Endothelial cell of umbilical vein (primary cell): Measurements from ENCODE around the gene SERINC1. TPM values are rescaled to one million over a fixed set of nuclear protein-coding genes. Genes with fewer than 3 reads are reported as not detected.

Experiments
- BruUV-seq: library from RNA; stranded (reverse); fragments of 400-500 nt; replicated peaks from 2 replicates; lab custom pipeline; 2021; lab: Mats Ljungman, UMichigan
- CTCF ChIA-PET: fragments of 300-600, 350-600 bp; sonication (Branson Sonifier 250); formaldehyde crosslinking; loops from one replicate; lab custom pipeline; 2021; ENCODE audit warnings: antibody characterized with exemption, inconsistent platforms; lab: Charles Lee
- POLR2A ChIA-PET: fragments of 300-600, 350-600 bp; sonication (Branson Sonifier 250); formaldehyde crosslinking; loops from one replicate; lab custom pipeline; 2021; ENCODE audit warnings: antibody characterized with exemption, inconsistent platforms; lab: Charles Lee
- DNase-seq: peaks from one replicate; pipeline ENCODE4 v3.0.0-alpha.2; 2011; ENCODE audit warnings: low read depth, low spot score
- FAIRE-seq: peaks from 2 replicates; lab custom pipeline; 2011; peaks lifted over from hg19 to GRCh38; lab: Jason Lieb, UNC
- H2AFZ ChIP-seq: 2 replicates; pipeline ENCODE4 v1.6.0; 2012; ENCODE audit warnings: low read depth, low read length, control low read depth, inconsistent platforms
- H3K27ac ChIP-seq: 2 replicates; pipeline ENCODE4 v1.5.1; 2011; ENCODE audit warnings: low read depth, mild to moderate bottlenecking, control low read depth, low read length, moderate library complexity; ENCODE audit not compliant: insufficient read depth
- H3K27me3 ChIP-seq, 2 experiments: 2 replicates each; pipeline versions ENCODE4 v1.6.0 to v1.6.1; 2011; ENCODE audit warnings: low read length in 2 of 2, mixed read lengths in 1 of 2; ENCODE audit not compliant: control insufficient read depth in 2 of 2, insufficient read depth in 2 of 2
- H3K36me3 ChIP-seq, 2 experiments: 2 replicates in 1 of 2; 3 replicates in 1 of 2; pipeline ENCODE4 v1.5.1; 2011; ENCODE audit warnings: low read length in 2 of 2, mild to moderate bottlenecking in 1 of 2, moderate library complexity in 1 of 2; ENCODE audit not compliant: control insufficient read depth in 2 of 2, insufficient read depth in 2 of 2; ENCODE audit errors: extremely low read depth in 1 of 2
- H3K4me1 ChIP-seq: 3 replicates; pipeline ENCODE4 v1.5.1; 2011; ENCODE audit warnings: mild to moderate bottlenecking, low read length; ENCODE audit not compliant: control insufficient read depth, insufficient read depth; ENCODE audit errors: extremely low read depth
- H3K4me2 ChIP-seq: 2 replicates; pipeline ENCODE4 v1.6.1; 2011; ENCODE audit warnings: low read length, control low read depth, mixed read lengths; ENCODE audit not compliant: insufficient read depth
- H3K4me3 ChIP-seq, 3 experiments: fragments of 200-600 bp in 1 of 3; sonication (generic), shearing (Covaris generic) in 1 of 3; replicated peaks in 1 of 3; 2 replicates each; pipeline ENCODE4 v1.5.1; 2011 to 2016; ENCODE audit warnings: control low read depth in 3 of 3, low read length in 3 of 3, mild to moderate bottlenecking in 2 of 3, inconsistent platforms in 1 of 3, low read depth in 1 of 3, moderate library complexity in 1 of 3; ENCODE audit not compliant: insufficient read depth in 1 of 3
- H3K79me2 ChIP-seq: 2 replicates; pipeline ENCODE4 v1.6.0; 2012; ENCODE audit warnings: low read length, inconsistent platforms; ENCODE audit not compliant: control insufficient read depth, insufficient read depth
- H3K9ac ChIP-seq: replicated peaks from 2 replicates; pipeline ENCODE3; 2011; ENCODE audit warnings: low read length, control low read depth; ENCODE audit not compliant: insufficient read depth; ENCODE audit errors: extremely low read depth
- H3K9me1 ChIP-seq: replicated peaks from 3 replicates; pipeline ENCODE4 v1.6.0; 2011; ENCODE audit warnings: mild to moderate bottlenecking, low read length; ENCODE audit not compliant: control insufficient read depth, insufficient read depth; ENCODE audit errors: extremely low read depth
- H3K9me3 ChIP-seq: replicated peaks from 2 replicates; pipeline ENCODE4 v1.5.1; 2012; ENCODE audit warnings: low read length, inconsistent platforms; ENCODE audit not compliant: control insufficient read depth, insufficient read depth
- H4K20me1 ChIP-seq: replicated peaks from 2 replicates; pipeline ENCODE3; 2011; ENCODE audit warnings: mild to moderate bottlenecking, low read length; ENCODE audit not compliant: control insufficient read depth, insufficient read depth; ENCODE audit errors: extremely low read depth
- EZH2 ChIP-seq: IDR thresholded peaks from 2 replicates; pipeline ENCODE4 v1.6.1; 2012; ENCODE audit warnings: borderline replicate concordance, low read depth, mild to moderate bottlenecking, moderate library complexity, low read length, inconsistent platforms; ENCODE audit not compliant: severe bottlenecking
- FOS ChIP-seq: IDR thresholded peaks from 2 replicates; pipeline ENCODE4 v1.6.1; 2011; ENCODE audit warnings: mild to moderate bottlenecking, low read length, moderate library complexity, borderline replicate concordance; ENCODE audit not compliant: insufficient read depth
- GATA2 ChIP-seq: IDR thresholded peaks from 2 replicates; pipeline ENCODE4 v1.7.0; 2011; ENCODE audit warnings: low read depth, mild to moderate bottlenecking, moderate library complexity, mixed read lengths, low read length; ENCODE audit not compliant: insufficient read length, insufficient read depth
- JUN ChIP-seq: IDR thresholded peaks from 2 replicates; pipeline ENCODE4 v1.6.1; 2011; ENCODE audit warnings: borderline replicate concordance, low read depth; ENCODE audit not compliant: insufficient read length, insufficient read depth
- MYC ChIP-seq: IDR thresholded peaks from one replicate; pipeline ENCODE4 v1.6.1; 2011; ENCODE audit warnings: mild to moderate bottlenecking, low read depth, low read length
- POLR2A ChIP-seq: IDR thresholded peaks from 2 replicates; pipeline ENCODE4 v1.6.1; 2012; ENCODE audit warnings: low read depth, mild to moderate bottlenecking, control low read depth, low read length
- POLR2AphosphoS5 ChIP-seq: IDR thresholded peaks from 2 replicates; pipeline ENCODE4 v1.6.1; 2012; ENCODE audit warnings: low read depth, mild to moderate bottlenecking, control low read depth, low read length, moderate library complexity; ENCODE audit not compliant: insufficient read depth
- dilution Hi-C: fragments of 300-500 bp; cut with MboI; formaldehyde crosslinking; loops from one replicate; pipeline ENCODE4 v1.15.0; 2019; ENCODE audit warnings: low sequenced_read_pairs; ENCODE audit not compliant: extremely low pct_ligation_motif_present
- intact Hi-C: fragments of 100-400 bp; cut with micrococcal nuclease; formaldehyde crosslinking; loops from one replicate; pipeline ENCODE4 v1.10.0; 2022
- polyA plus RNA-seq, 4 experiments: library from polyadenylated mRNA; depleted of rRNA in 3 of 4; stranded (reverse) in 3 of 4; unstranded in 1 of 4; fragments of >200 nt; gene quantifications; 2 replicates each; pipeline versions ENCODE4 v1.2.1 to v1.2.3, GENCODE V29; 2011 to 2012; ENCODE audit warnings: missing spikeins in 1 of 4
- total RNA-seq: library from RNA; stranded (reverse); gene quantifications from 2 replicates; pipeline ENCODE4 v1.2.3, GENCODE V29; 2021
- TF ChIP-seq, protein P1 (sequence below), 2 donors: IDR thresholded peaks; 1 replicate in 1 of 2; 2 replicates in 1 of 2; pipeline ENCODE4 v1.5.1; 2011; ENCODE audit warnings: low read length in 2 of 2, mild to moderate bottlenecking in 2 of 2, moderate library complexity in 2 of 2, control low read depth in 1 of 2, inconsistent platforms in 1 of 2, low read depth in 1 of 2; ENCODE audit not compliant: insufficient read depth in 1 of 2; ENCODE audit errors: extremely low read depth in 1 of 2
- TF ChIP-seq, protein P2 (sequence below): IDR thresholded peaks from 2 replicates; pipeline ENCODE4 v1.6.1; 2011; ENCODE audit not compliant: insufficient read depth, insufficient read length

SERINC1 gene
- total and polyA plus RNA-seq, 2 donors (not counting 3 experiments of a cell fraction or from before 2014, with no cell fraction given) = 40.4 to 76.5 TPM

DNA sequence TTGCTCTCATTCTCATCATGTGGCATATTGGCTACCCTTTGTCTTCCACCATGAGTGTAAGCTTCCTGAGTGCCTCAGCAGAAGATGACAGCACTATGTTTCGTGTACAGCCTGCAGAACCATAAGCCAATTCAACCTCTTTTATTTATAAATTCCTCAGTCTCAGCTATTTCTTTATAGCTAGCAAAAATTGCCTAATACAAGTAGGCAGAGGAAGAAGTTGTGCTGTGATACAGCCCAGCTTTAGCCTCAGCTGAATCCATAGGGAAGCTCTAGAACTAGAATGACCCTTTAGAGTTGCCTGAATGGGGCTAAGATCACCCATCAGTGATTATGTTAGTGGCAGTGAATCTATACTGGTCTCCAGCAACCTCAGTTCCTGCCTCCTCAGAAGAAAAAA lies 19.0 kb upstream of the SERINC1 start:
- Histone ChIP-seq H3K9me1 (peaks cover 3% of the 10 kb centered on the region), H3K27me3 (peaks cover 2 to 12% of the 10 kb centered on the region in 2 experiments), H2AFZ (no peak overlapping the region), H3K4me1 (no peaks in the 10 kb centered on the region), H3K9ac (no peak overlapping the region), H3K36me3 (no peaks in the 10 kb centered on the region), H3K4me3 (no peak overlapping the region), H3K27ac (no peak overlapping the region), H3K4me2 (no peak overlapping the region), H3K9me3 (no peaks in the 10 kb centered on the region), H3K79me2 (no peaks in the 10 kb centered on the region), H4K20me1 (no peaks in the 10 kb centered on the region)
- DNase-seq (no peak), FAIRE-seq (no peak)
- CTCF ChIA-PET = interaction anchor here (1.4 to 7.5 kb wide), 9 partner anchors 12 to 1225 kb away, joined by 3 to 325 read pairs (median 11); no protein-coding TSS in a partner anchor
- no TSS peak for BruUV-seq
- intact Hi-C loops = loop anchor here (5.0 kb wide), 1 partner anchor 122 kb away; the partner anchor contains the start of gene PKIB
- POLR2A ChIA-PET = no interaction called here
- TF ChIP-seq GATA2 (no peak), POLR2AphosphoS5 (no peak), MYC (no peak), JUN (no peak), EZH2 (no peak), POLR2A (no peak), FOS (no peak)
- TF ChIP-seq, protein P1, sequence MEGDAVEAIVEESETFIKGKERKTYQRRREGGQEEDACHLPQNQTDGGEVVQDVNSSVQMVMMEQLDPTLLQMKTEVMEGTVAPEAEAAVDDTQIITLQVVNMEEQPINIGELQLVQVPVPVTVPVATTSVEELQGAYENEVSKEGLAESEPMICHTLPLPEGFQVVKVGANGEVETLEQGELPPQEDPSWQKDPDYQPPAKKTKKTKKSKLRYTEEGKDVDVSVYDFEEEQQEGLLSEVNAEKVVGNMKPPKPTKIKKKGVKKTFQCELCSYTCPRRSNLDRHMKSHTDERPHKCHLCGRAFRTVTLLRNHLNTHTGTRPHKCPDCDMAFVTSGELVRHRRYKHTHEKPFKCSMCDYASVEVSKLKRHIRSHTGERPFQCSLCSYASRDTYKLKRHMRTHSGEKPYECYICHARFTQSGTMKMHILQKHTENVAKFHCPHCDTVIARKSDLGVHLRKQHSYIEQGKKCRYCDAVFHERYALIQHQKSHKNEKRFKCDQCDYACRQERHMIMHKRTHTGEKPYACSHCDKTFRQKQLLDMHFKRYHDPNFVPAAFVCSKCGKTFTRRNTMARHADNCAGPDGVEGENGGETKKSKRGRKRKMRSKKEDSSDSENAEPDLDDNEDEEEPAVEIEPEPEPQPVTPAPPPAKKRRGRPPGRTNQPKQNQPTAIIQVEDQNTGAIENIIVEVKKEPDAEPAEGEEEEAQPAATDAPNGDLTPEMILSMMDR (IDR thresholded peaks at IDR 0.05; ENCODE audit: extremely low read depth in 1 of 2, insufficient read depth in 1 of 2, low read depth in 1 of 2, low read length in 2 of 2) = no peak
- TF ChIP-seq, protein P2, sequence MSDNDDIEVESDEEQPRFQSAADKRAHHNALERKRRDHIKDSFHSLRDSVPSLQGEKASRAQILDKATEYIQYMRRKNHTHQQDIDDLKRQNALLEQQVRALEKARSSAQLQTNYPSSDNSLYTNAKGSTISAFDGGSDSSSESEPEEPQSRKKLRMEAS = no peak
- dilution Hi-C loops = no loop called here
